NCI-H524 (cell line): Measurements from ENCODE around the gene SNX19.

Experiments
- DNase-seq, 2 experiments: peaks; one replicate each; lab custom pipeline; 2025; lab: John Stamatoyannopoulos, UW

The SNX19 gene

GRCh38 chr11:130839981-130840666 is 76.2 kb downstream of the SNX19 start:
- peak in 1 of 2 experiments; percentile 16 for DNase-seq

GRCh38 chr11:130837194-130837593 is 79.1 kb downstream of the SNX19 start:
- DNase-seq, result no peak

GRCh38 chr11:130834886-130835285 is 81.4 kb downstream of the SNX19 start:
- no peak for DNase-seq

GRCh38 chr11:130832566-130833425 is 83.5 kb downstream of the SNX19 start:
- DNase-seq, result no peak

- DNase-seq, result no peak
These were observed 84.3 kb downstream of the SNX19 start for GRCh38 chr11:130831976-130832375.

GRCh38 chr11:130831506-130831905 is 84.8 kb downstream of the SNX19 start:
- peak; percentile 73 to 87 for DNase-seq

- peak in 1 of 2 experiments; percentile 26 for DNase-seq
These were observed 85.7 kb downstream of the SNX19 start for GRCh38 chr11:130830566-130830965.

- DNase-seq, result peak; percentile 18 to 42
These were observed 86.3 kb downstream of the SNX19 start for GRCh38 chr11:130829920-130830511.

- DNase-seq, result no peak
These were observed 87.5 kb downstream of the SNX19 start for GRCh38 chr11:130828741-130829140.

GRCh38 chr11:130827451-130828377 is 88.6 kb downstream of the SNX19 start:
- DNase-seq, result peak; percentile 27 to 70

- no peak for DNase-seq
These were observed 89.7 kb downstream of the SNX19 start for GRCh38 chr11:130826572-130826971.

GRCh38 chr11:130825983-130826382 is 90.3 kb downstream of the SNX19 start:
- DNase-seq, result no peak

- DNase-seq, result no peak
These were observed 90.7 kb downstream of the SNX19 start for GRCh38 chr11:130825561-130825960.
